HepG2 (cell line): ENCODE measurements around the gene CKS2. TPM values are rescaled to one million over a fixed set of nuclear protein-coding genes. Genes with fewer than 3 reads are reported as not detected.

ENCODE experiments used
- ATAC-seq: fragments of 200-7000 bp; cut with Tn5 transposase; 3 replicates; pipeline ENCODE4 v1.9.1; 2020; ENCODE audit warnings: mild to moderate bottlenecking, moderate library complexity
- BruUV-seq: library from RNA; stranded (reverse); fragments of 400-500 nt; replicated peaks from 2 replicates; lab custom pipeline; 2021; lab: Mats Ljungman, UMichigan
- CTCF ChIA-PET: fragments of 300-600 bp; formaldehyde crosslinking; extraction: SDS; loops from one replicate; lab custom pipeline; 2021; ENCODE audit warnings: low total read pairs, inconsistent platforms, low intra/inter-chr PET ratio; lab: Yijun Ruan, JAX
- POLR2A ChIA-PET: fragments of 350-600 bp; sonication (Branson Sonifier 250); formaldehyde crosslinking; loops from one replicate; lab custom pipeline; 2020; ENCODE audit warnings: antibody characterized with exemption, inconsistent platforms; lab: Yijun Ruan, JAX
- DNase-seq: peaks from one replicate; pipeline ENCODE4 v3.0.0-alpha.2; 2015; ENCODE audit warnings: low spot score
- FAIRE-seq: peaks from 3 replicates; lab custom pipeline; 2011; peaks lifted over from hg19 to GRCh38; lab: Jason Lieb, UNC
- H2AFZ ChIP-seq: one replicate; pipeline ENCODE4 v1.6.1; 2011; ENCODE audit warnings: low read length, inconsistent platforms
- H3K27ac ChIP-seq: fragments of 300-600 bp; 3 replicates; pipeline ENCODE4 v1.8.0; 2011; ENCODE audit warnings: mixed run types, mild to moderate bottlenecking, mixed read lengths, low read length, inconsistent platforms; ENCODE audit not compliant: insufficient read depth; ENCODE audit errors: extremely low read length
- H3K27me3 ChIP-seq, 2 experiments: fragments of 200-600 bp in 1 of 2; 2 replicates in 1 of 2; 3 replicates in 1 of 2; pipeline versions ENCODE4 v1.6.0 to v1.8.0; 2011; ENCODE audit warnings: low read length in 2 of 2, mild to moderate bottlenecking in 2 of 2, moderate library complexity in 2 of 2, inconsistent platforms in 1 of 2; ENCODE audit not compliant: insufficient read depth in 2 of 2, control insufficient read depth in 1 of 2
- H3K36me3 ChIP-seq, 2 experiments: fragments of 200-600 bp in 1 of 2; replicated peaks in 1 of 2; 2 replicates in 1 of 2; 3 replicates in 1 of 2; pipeline versions ENCODE4 v1.5.1 to v1.8.0; 2011; ENCODE audit warnings: low read length in 2 of 2, inconsistent platforms in 1 of 2; ENCODE audit not compliant: insufficient read depth in 2 of 2, control insufficient read depth in 1 of 2
- H3K4me1 ChIP-seq: 2 replicates; pipeline ENCODE4 v1.5.1; 2012; ENCODE audit warnings: low read length, inconsistent platforms; ENCODE audit not compliant: insufficient read depth
- H3K4me2 ChIP-seq: 2 replicates; pipeline ENCODE4 v1.6.0; 2011; ENCODE audit warnings: low read depth, low read length, inconsistent platforms
- H3K4me3 ChIP-seq, 3 experiments: fragments of 200-600 bp in 1 of 3; sonication (generic), shearing (Covaris generic) in 1 of 3; replicated peaks in 1 of 3; 2 replicates each; pipeline ENCODE4 v1.5.1; 2011 to 2016; ENCODE audit warnings: low read length in 3 of 3, inconsistent platforms in 2 of 3, low read depth in 2 of 3, mild to moderate bottlenecking in 2 of 3, control low read depth in 1 of 3, mixed read lengths in 1 of 3; ENCODE audit not compliant: insufficient read depth in 1 of 3
- H3K79me2 ChIP-seq: one replicate; pipeline ENCODE4 v1.6.1; 2011; ENCODE audit warnings: low read length, inconsistent platforms; ENCODE audit not compliant: insufficient read depth
- H3K9ac ChIP-seq: 2 replicates; pipeline ENCODE4 v1.6.0; 2011; ENCODE audit warnings: mild to moderate bottlenecking, low read depth, low read length, inconsistent platforms; ENCODE audit not compliant: insufficient read depth
- H3K9me3 ChIP-seq: 2 replicates; pipeline ENCODE4 v1.5.1; 2012; ENCODE audit warnings: mild to moderate bottlenecking, low read length
- H4K20me1 ChIP-seq: 2 replicates; pipeline ENCODE4 v1.6.0; 2011; ENCODE audit warnings: inconsistent platforms, mild to moderate bottlenecking, low read length, moderate library complexity; ENCODE audit not compliant: insufficient read depth
- ARNTL ChIP-seq: sonication (generic); formaldehyde crosslinking; IDR thresholded peaks from 2 replicates; pipeline ENCODE4 v1.4.0; 2020; ENCODE audit warnings: mild to moderate bottlenecking, missing genetic modification reagents
- ATF2 ChIP-seq: sonication (generic); formaldehyde crosslinking; IDR thresholded peaks from 2 replicates; pipeline ENCODE4 v1.4.0; 2020; ENCODE audit warnings: missing genetic modification reagents
- CBX1 ChIP-seq: IDR thresholded peaks from one replicate; pipeline ENCODE4 v1.6.1; 2016; ENCODE audit warnings: antibody characterized with exemption, low read depth
- CBX5 ChIP-seq: sonication (generic); formaldehyde crosslinking; IDR thresholded peaks from 2 replicates; pipeline ENCODE4 v1.4.0; 2020; ENCODE audit warnings: missing genetic modification reagents, borderline replicate concordance
- GATAD1 ChIP-seq: IDR thresholded peaks from 2 replicates; pipeline ENCODE4 v1.6.1; 2016; ENCODE audit warnings: missing genetic modification reagents, missing compliant biosample characterization
- MIER3 ChIP-seq: IDR thresholded peaks from 2 replicates; pipeline ENCODE4 v1.6.1; 2016; ENCODE audit warnings: missing compliant biosample characterization, borderline replicate concordance
- NAIF1 ChIP-seq: sonication (generic); formaldehyde crosslinking; IDR thresholded peaks from 2 replicates; pipeline ENCODE4 v1.5.0; 2020; ENCODE audit warnings: mild to moderate bottlenecking, missing genetic modification reagents, borderline replicate concordance
- PBX3 ChIP-seq: sonication (generic); formaldehyde crosslinking; IDR thresholded peaks from 2 replicates; pipeline ENCODE4 v1.8.1; 2023; ENCODE audit warnings: missing genetic modification reagents, inconsistent platforms, borderline replicate concordance
- RFXAP ChIP-seq: sonication (generic); formaldehyde crosslinking; IDR thresholded peaks from 2 replicates; pipeline ENCODE4 v1.4.0; 2020; ENCODE audit warnings: missing genetic modification reagents, borderline replicate concordance
- TEF ChIP-seq: sonication (generic); formaldehyde crosslinking; IDR thresholded peaks from 2 replicates; pipeline ENCODE4 v1.5.0; 2020; ENCODE audit warnings: missing genetic modification reagents
- ZNF20 ChIP-seq: sonication (generic); formaldehyde crosslinking; IDR thresholded peaks from 2 replicates; pipeline ENCODE4 v1.4.0; 2020; ENCODE audit warnings: mild to moderate bottlenecking, moderate library complexity, missing genetic modification reagents
- ZNF362 ChIP-seq: sonication (generic); formaldehyde crosslinking; IDR thresholded peaks from 2 replicates; pipeline ENCODE4 v1.4.0; 2020; ENCODE audit warnings: missing genetic modification reagents, mild to moderate bottlenecking, borderline replicate concordance
- ZNF44 ChIP-seq: sonication (generic); formaldehyde crosslinking; IDR thresholded peaks from 2 replicates; pipeline ENCODE4 v1.5.1; 2020; ENCODE audit warnings: mild to moderate bottlenecking, missing genetic modification reagents
- ZNF513 ChIP-seq: sonication (generic); formaldehyde crosslinking; conservative IDR thresholded peaks from 2 replicates; pipeline ENCODE4 v1.5.0; 2020; ENCODE audit warnings: missing genetic modification reagents
- ZNF619 ChIP-seq: sonication (generic); formaldehyde crosslinking; IDR thresholded peaks from 2 replicates; pipeline ENCODE4 v1.4.0; 2020; ENCODE audit warnings: mild to moderate bottlenecking, missing genetic modification reagents
- ZSCAN12 ChIP-seq: sonication (generic); formaldehyde crosslinking; IDR thresholded peaks from 2 replicates; pipeline ENCODE4 v1.9.0; 2021; ENCODE audit warnings: mild to moderate bottlenecking, missing genetic modification reagents
- ZSCAN30 ChIP-seq: sonication (generic); formaldehyde crosslinking; IDR thresholded peaks from 2 replicates; pipeline ENCODE4 v1.5.0; 2020; ENCODE audit warnings: mild to moderate bottlenecking, missing genetic modification reagents
- WGBS: methylation state at CpG from one replicate; pipeline ENCODE4 v1.1.6; 2017; ENCODE audit warnings: low lambda C conversion rate; 5-methylcytosine and 5-hydroxymethylcytosine counted together
- in situ Hi-C: cut with HindIII; loops from 2 replicates; pipeline ENCODE4 v1.10.0; 2017; ENCODE audit warnings: low pct_unique_long_range_greater_than_20kb; ENCODE audit not compliant: extremely low pct_ligation_motif_present
- intact Hi-C: fragments of 100-400 bp; cut with micrococcal nuclease; formaldehyde crosslinking; loops from one replicate; pipeline ENCODE4 v1.10.0; 2022; ENCODE audit not compliant: unreplicated experiment
- polyA plus RNA-seq, 8 experiments: library from polyadenylated mRNA; depleted of rRNA in 3 of 8; stranded (reverse) in 7 of 8; unstranded in 1 of 8; fragments of >200 nt; fragmentation: Illumina TruSeq in 4 of 8; extraction: Trizol in 4 of 8; gene quantifications; 2 replicates each; pipeline versions ENCODE4 v1.2.1 to v1.2.3, GENCODE V29; 2011 to 2016; ENCODE audit warnings: low read depth in 4 of 8, missing spikeins in 1 of 8, mixed read lengths in 1 of 8; ENCODE audit not compliant: insufficient read depth in 1 of 8
- total RNA-seq, 5 experiments: library from RNA; depleted of rRNA; stranded (reverse); fragments of >200 nt; fragmentation: Illumina TruSeq; extraction: Trizol; gene quantifications; 2 replicates each; pipeline ENCODE4 v1.2.3, GENCODE V29; 2016; ENCODE audit warnings: low read depth in 1 of 5

Gene CKS2
- total and polyA plus RNA-seq, 2 of the 13 experiments (the other 11 are each of a cell fraction or from before 2014, with no cell fraction given), result 251 to 317 TPM

GRCh38 chr9:89305868-89306267 is 5.1 kb upstream of the CKS2 start (continued):
- TF ChIP-seq ATF2 (CRISPR knock-in tag) (no peak), ARNTL (no peak), ZNF513 (no peak), ZNF362 (CRISPR knock-in tag) (no peak), ZSCAN12 (CRISPR knock-in tag) (no peak), ZSCAN30 (no peak), ZNF20 (CRISPR knock-in tag) (no peak)

- DNase-seq (no peak), ATAC-seq (no peak), FAIRE-seq (no peak)
- H3K9me3 ChIP-seq, result no peaks in the 10 kb centered on the region
- peaks cover 19% of the 10 kb centered on the region for H3K4me1 ChIP-seq
- ChIA-PET CTCF (no interaction called here), POLR2A (no interaction called here)
- WGBS, result 97% methylated on average over 5 of the region's 6 CpGs
- no peak overlapping the region for H3K27ac ChIP-seq
- H4K20me1 ChIP-seq, result peaks cover 25% of the 10 kb centered on the region
- H3K79me2 ChIP-seq, result peaks cover 36% of the 10 kb centered on the region
- no peak overlapping the region for H3K9ac ChIP-seq
- no peaks in the 10 kb centered on the region for H3K36me3 ChIP-seq
- in situ Hi-C loops, result no loop called here
- BruUV-seq, result no TSS peak
- intact Hi-C loops, result no loop called here
- no peak overlapping the region for H2AFZ ChIP-seq
- TF ChIP-seq ZNF619 (CRISPR knock-in tag) (no peak), CBX1 (no peak), MIER3 (no peak), PBX3 (no peak), NAIF1 (CRISPR knock-in tag) (no peak), TEF (CRISPR knock-in tag) (no peak), ZNF44 (no peak), RFXAP (CRISPR knock-in tag) (no peak), CBX5 (CRISPR knock-in tag) (no peak), GATAD1 (CRISPR knock-in tag) (no peak)
- peak overlapping the region; percentile 89; the same call in 1 of the 2 replicates for H3K4me2 ChIP-seq
- no peaks in the 10 kb centered on the region; a peak in 1 of 5 replicates for H3K27me3 ChIP-seq
- H3K4me3 ChIP-seq, result no peak overlapping the region
Observed at GRCh38 chr9:89309166-89309565, 1.8 kb upstream of the CKS2 start.
